B cell (primary cell): ENCODE results near the gene SERPINA9.

ENCODE experiments used
- EZH2 ChIP-seq: IDR thresholded peaks from 2 replicates; pipeline ENCODE4 v1.6.1; 2012; ENCODE audit warnings: borderline replicate concordance, low read depth, mild to moderate bottlenecking, moderate library complexity, low read length; ENCODE audit not compliant: insufficient read depth, poor library complexity, severe bottlenecking
- TF ChIP-seq, protein P1 (sequence below): fragments of 200-600 bp; IDR thresholded peaks from one replicate; pipeline ENCODE4 v1.8.0; 2022; ENCODE audit warnings: antibody characterized with exemption, mild to moderate bottlenecking

DNA sequence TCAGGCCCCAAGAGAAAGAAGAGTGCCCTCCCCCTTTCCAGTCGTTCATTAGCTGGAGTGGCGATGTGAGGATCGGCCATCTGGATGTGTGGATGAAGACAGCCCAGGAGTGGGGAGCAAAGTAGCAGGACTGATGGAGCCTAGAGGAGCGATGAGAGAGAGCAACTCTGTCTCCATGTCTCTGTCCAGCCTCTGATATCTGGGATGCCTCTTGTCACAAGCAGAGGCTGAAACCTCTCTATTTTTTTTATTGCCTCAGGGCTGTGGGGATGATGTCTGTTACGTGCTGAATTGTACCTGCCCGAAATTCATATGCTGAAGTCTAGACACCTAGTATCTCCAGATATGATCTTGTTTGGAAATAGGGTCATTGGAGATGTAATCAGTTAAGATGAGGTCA, 26.1 kb downstream of the SERPINA9 start:
- TF ChIP-seq, protein P1, sequence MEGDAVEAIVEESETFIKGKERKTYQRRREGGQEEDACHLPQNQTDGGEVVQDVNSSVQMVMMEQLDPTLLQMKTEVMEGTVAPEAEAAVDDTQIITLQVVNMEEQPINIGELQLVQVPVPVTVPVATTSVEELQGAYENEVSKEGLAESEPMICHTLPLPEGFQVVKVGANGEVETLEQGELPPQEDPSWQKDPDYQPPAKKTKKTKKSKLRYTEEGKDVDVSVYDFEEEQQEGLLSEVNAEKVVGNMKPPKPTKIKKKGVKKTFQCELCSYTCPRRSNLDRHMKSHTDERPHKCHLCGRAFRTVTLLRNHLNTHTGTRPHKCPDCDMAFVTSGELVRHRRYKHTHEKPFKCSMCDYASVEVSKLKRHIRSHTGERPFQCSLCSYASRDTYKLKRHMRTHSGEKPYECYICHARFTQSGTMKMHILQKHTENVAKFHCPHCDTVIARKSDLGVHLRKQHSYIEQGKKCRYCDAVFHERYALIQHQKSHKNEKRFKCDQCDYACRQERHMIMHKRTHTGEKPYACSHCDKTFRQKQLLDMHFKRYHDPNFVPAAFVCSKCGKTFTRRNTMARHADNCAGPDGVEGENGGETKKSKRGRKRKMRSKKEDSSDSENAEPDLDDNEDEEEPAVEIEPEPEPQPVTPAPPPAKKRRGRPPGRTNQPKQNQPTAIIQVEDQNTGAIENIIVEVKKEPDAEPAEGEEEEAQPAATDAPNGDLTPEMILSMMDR, result no peak
- no peak for TF ChIP-seq EZH2
